ENCODE measurements around the gene ZNF221. TPM values are rescaled to one million over a fixed set of nuclear protein-coding genes. Genes with fewer than 3 reads are reported as not detected.

The ZNF221 gene
- total RNA-seq, 1 experiment from 2014 or later = 2.5 TPM

DNA sequence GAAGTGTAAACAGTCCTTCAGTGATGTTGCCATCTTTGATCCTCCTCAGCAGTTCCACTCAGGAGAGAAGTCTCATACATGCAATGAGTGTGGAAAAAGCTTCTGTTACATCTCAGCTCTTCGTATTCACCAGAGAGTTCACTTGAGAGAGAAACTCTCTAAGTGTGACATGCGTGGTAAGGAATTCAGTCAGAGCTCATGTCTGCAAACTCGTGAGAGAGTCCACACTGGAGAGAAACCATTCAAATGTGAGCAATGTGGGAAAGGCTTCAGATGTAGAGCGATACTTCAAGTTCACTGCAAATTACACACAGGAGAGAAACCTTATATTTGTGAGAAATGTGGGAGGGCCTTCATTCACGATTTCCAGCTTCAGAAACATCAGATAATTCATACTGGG lies 59.4 kb downstream of the ZNF221 start:
- ATAC-seq = no peak
- Histone ChIP-seq H3K4me1 (ENCODE audit: control insufficient read depth in 1 of 2, insufficient read depth in 2 of 2, low read length in 2 of 2) (no peaks in the 10 kb centered on the region), H3K9ac (ENCODE audit: low read length) (no peak overlapping the region), H3K9me3 (ENCODE audit: control insufficient read depth in 1 of 2, insufficient read depth in 1 of 2, low read depth in 1 of 2, low read length in 2 of 2) (peaks cover 13% of the 10 kb centered on the region in 2 experiments; a peak in 3 of 4 replicates), H3K4me2 (ENCODE audit: low read length) (no peak overlapping the region), H3K9me2 (ENCODE audit: insufficient read depth) (no peaks in the 10 kb centered on the region), H3K36me3 (ENCODE audit: control insufficient read depth in 1 of 2, insufficient read depth in 2 of 2, low read length in 2 of 2) (peaks cover 14 to 32% of the 10 kb centered on the region in 2 experiments), H3K79me2 (ENCODE audit: insufficient read depth, low read length) (no peaks in the 10 kb centered on the region), H4K20me1 (ENCODE audit: insufficient read depth) (no peaks in the 10 kb centered on the region), H3K4me3 (replicated peaks in 1 of 2; ENCODE audit: low read depth in 1 of 2, low read length in 2 of 2) (no peak overlapping the region), H3K27me3 (ENCODE audit: insufficient read depth, low read length) (no peaks in the 10 kb centered on the region), H3K27ac (ENCODE audit: low read depth, low read length) (no peak overlapping the region), H2AFZ (ENCODE audit: low read depth, low read length, poor library complexity, severe bottlenecking) (no peak overlapping the region)
- intact Hi-C loops (cut with micrococcal nuclease) = no loop called here
- ChIA-PET RAD21 (ENCODE audit: low non-redundant PET in 1 of 2, low total read pairs in 2 of 2, uncharacterized antibody in 2 of 2, unreplicated experiment in 2 of 2) (no interaction called here), POLR2A (no interaction called here), CTCF (no interaction called here)
- BruUV-seq (replicated peaks) = no TSS peak
- TF ChIP-seq SRF (IDR thresholded peaks at IDR 0.05; ENCODE audit: low read depth) = no peak
- TF ChIP-seq ELF1 (IDR thresholded peaks at IDR 0.05; ENCODE audit: borderline replicate concordance, low read depth) = no peak
- no peak for TF ChIP-seq EZH2 (IDR thresholded peaks at IDR 0.05)
- no peak for TF ChIP-seq POLR2AphosphoS5 (IDR thresholded peaks at IDR 0.05; ENCODE audit: low read depth, low read length)
- TF ChIP-seq, protein P1, sequence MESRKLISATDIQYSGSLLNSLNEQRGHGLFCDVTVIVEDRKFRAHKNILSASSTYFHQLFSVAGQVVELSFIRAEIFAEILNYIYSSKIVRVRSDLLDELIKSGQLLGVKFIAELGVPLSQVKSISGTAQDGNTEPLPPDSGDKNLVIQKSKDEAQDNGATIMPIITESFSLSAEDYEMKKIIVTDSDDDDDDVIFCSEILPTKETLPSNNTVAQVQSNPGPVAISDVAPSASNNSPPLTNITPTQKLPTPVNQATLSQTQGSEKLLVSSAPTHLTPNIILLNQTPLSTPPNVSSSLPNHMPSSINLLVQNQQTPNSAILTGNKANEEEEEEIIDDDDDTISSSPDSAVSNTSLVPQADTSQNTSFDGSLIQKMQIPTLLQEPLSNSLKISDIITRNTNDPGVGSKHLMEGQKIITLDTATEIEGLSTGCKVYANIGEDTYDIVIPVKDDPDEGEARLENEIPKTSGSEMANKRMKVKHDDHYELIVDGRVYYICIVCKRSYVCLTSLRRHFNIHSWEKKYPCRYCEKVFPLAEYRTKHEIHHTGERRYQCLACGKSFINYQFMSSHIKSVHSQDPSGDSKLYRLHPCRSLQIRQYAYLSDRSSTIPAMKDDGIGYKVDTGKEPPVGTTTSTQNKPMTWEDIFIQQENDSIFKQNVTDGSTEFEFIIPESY (IDR thresholded peaks at IDR 0.05; ENCODE audit: extremely low read depth, insufficient replicate concordance, low read length) = no peak
- TF ChIP-seq, protein P2, sequence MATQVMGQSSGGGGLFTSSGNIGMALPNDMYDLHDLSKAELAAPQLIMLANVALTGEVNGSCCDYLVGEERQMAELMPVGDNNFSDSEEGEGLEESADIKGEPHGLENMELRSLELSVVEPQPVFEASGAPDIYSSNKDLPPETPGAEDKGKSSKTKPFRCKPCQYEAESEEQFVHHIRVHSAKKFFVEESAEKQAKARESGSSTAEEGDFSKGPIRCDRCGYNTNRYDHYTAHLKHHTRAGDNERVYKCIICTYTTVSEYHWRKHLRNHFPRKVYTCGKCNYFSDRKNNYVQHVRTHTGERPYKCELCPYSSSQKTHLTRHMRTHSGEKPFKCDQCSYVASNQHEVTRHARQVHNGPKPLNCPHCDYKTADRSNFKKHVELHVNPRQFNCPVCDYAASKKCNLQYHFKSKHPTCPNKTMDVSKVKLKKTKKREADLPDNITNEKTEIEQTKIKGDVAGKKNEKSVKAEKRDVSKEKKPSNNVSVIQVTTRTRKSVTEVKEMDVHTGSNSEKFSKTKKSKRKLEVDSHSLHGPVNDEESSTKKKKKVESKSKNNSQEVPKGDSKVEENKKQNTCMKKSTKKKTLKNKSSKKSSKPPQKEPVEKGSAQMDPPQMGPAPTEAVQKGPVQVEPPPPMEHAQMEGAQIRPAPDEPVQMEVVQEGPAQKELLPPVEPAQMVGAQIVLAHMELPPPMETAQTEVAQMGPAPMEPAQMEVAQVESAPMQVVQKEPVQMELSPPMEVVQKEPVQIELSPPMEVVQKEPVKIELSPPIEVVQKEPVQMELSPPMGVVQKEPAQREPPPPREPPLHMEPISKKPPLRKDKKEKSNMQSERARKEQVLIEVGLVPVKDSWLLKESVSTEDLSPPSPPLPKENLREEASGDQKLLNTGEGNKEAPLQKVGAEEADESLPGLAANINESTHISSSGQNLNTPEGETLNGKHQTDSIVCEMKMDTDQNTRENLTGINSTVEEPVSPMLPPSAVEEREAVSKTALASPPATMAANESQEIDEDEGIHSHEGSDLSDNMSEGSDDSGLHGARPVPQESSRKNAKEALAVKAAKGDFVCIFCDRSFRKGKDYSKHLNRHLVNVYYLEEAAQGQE (IDR thresholded peaks at IDR 0.05; ENCODE audit: low read depth) = no peak
- TF ChIP-seq SP1 (IDR thresholded peaks at IDR 0.05; ENCODE audit: low read depth) = no peak
- TF ChIP-seq, protein P3, sequence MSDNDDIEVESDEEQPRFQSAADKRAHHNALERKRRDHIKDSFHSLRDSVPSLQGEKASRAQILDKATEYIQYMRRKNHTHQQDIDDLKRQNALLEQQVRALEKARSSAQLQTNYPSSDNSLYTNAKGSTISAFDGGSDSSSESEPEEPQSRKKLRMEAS (IDR thresholded peaks at IDR 0.05) = no peak
- TF ChIP-seq RAD21 (IDR thresholded peaks at IDR 0.05; ENCODE audit: low read depth) = no peak
- DNase-seq (ENCODE audit: low read depth, low spot score) = no peak

Other genes starting within 250 kb of the ZNF221 start
- not detected for gene IRGC, start 235.2 kb upstream of the ZNF221 start, total RNA-seq (2021; ENCODE audit: unreplicated experiment)
- 80.2 TPM for gene SMG9, start 196.3 kb upstream of the ZNF221 start, total RNA-seq (2021; ENCODE audit: unreplicated experiment)
- 72.9 TPM for gene KCNN4, start 170.3 kb upstream of the ZNF221 start, total RNA-seq (2021; ENCODE audit: unreplicated experiment)
- gene LYPD5, start 148.8 kb upstream of the ZNF221 start, total RNA-seq (2021; ENCODE audit: unreplicated experiment) = 7.6 TPM
- gene ZNF283, start 123.9 kb upstream of the ZNF221 start, total RNA-seq (2021; ENCODE audit: unreplicated experiment) = 7.6 TPM
- gene ZNF404, start 67.3 kb upstream of the ZNF221 start, total RNA-seq (2021; ENCODE audit: unreplicated experiment) = not detected
- 15.2 TPM for gene ZNF45, start 15.9 kb upstream of the ZNF221 start, total RNA-seq (2021; ENCODE audit: unreplicated experiment)
- 2.2 TPM for gene ZNF155, start 33.0 kb downstream of the ZNF221 start, total RNA-seq (2021; ENCODE audit: unreplicated experiment)
- gene ZNF230, start 51.7 kb downstream of the ZNF221 start, total RNA-seq (2021; ENCODE audit: unreplicated experiment) = 2.8 TPM
- gene ZNF222, start 74.2 kb downstream of the ZNF221 start, total RNA-seq (2021; ENCODE audit: unreplicated experiment) = 3.0 TPM
- 0.27 TPM for gene ZNF223, start 100.8 kb downstream of the ZNF221 start, total RNA-seq (2021; ENCODE audit: unreplicated experiment)
- gene ZNF284, start 120.9 kb downstream of the ZNF221 start, total RNA-seq (2021; ENCODE audit: unreplicated experiment) = not detected
- 15.1 TPM for gene ZNF224, start 143.1 kb downstream of the ZNF221 start, total RNA-seq (2021; ENCODE audit: unreplicated experiment)
- 2.8 TPM for gene ZNF225, start 162.2 kb downstream of the ZNF221 start, total RNA-seq (2021; ENCODE audit: unreplicated experiment)
- 3.4 TPM for gene ZNF234, start 190.3 kb downstream of the ZNF221 start, total RNA-seq (2021; ENCODE audit: unreplicated experiment)
- 17.4 TPM for gene ZNF226, start 213.9 kb downstream of the ZNF221 start, total RNA-seq (2021; ENCODE audit: unreplicated experiment)